IMR-90 (cell line): ENCODE data around the gene KIDINS220. TPM values are rescaled to one million over a fixed set of nuclear protein-coding genes. Genes with fewer than 3 reads are reported as not detected.

Source experiments
- ATAC-seq: fragments of 200-7000 bp; cut with Tn5 transposase; 2 replicates; pipeline ENCODE4 v1.9.1; 2020; ENCODE audit warnings: low read depth, mild to moderate bottlenecking, moderate library complexity
- BruUV-seq: library from RNA; stranded (reverse); fragments of 400-500 nt; replicated peaks from 2 replicates; lab custom pipeline; 2021; lab: Mats Ljungman, UMichigan
- CTCF ChIA-PET: fragments of 300-600 bp; formaldehyde crosslinking; extraction: SDS; loops from one replicate; lab custom pipeline; 2021; ENCODE audit warnings: antibody characterized with exemption; lab: Yijun Ruan, JAX
- POLR2A ChIA-PET: fragments of 300-600 bp; sonication (Branson Sonifier 250); formaldehyde crosslinking; loops from one replicate; lab custom pipeline; 2022; ENCODE audit warnings: antibody characterized with exemption; ENCODE audit not compliant: unreplicated experiment; lab: Charles Lee
- DNase-seq: peaks from one replicate; pipeline ENCODE4 v3.0.0; 2013
- H2AFZ ChIP-seq: replicated peaks from 2 replicates; pipeline ENCODE3; 2013; ENCODE audit warnings: low read length, mild to moderate bottlenecking; ENCODE audit not compliant: poor library complexity
- H2AK5ac ChIP-seq: 2 replicates; pipeline ENCODE4 v1.6.1; 2013; ENCODE audit warnings: low read depth, low read length, inconsistent platforms
- H2AK9ac ChIP-seq: replicated peaks from 2 replicates; pipeline ENCODE3; 2013; ENCODE audit warnings: mild to moderate bottlenecking, low read depth, low read length, moderate library complexity; ENCODE audit not compliant: poor library complexity
- H2BK120ac ChIP-seq: 2 replicates; pipeline ENCODE4 v1.6.1; 2013; ENCODE audit warnings: low read depth, low read length, inconsistent platforms
- H2BK15ac ChIP-seq: 3 replicates; pipeline ENCODE4 v1.6.1; 2013; ENCODE audit warnings: low read depth, low read length, inconsistent platforms
- H2BK20ac ChIP-seq: 2 replicates; pipeline ENCODE4 v1.6.1; 2013; ENCODE audit warnings: low read depth, mild to moderate bottlenecking, inconsistent platforms, low read length, moderate library complexity
- H2BK5ac ChIP-seq: 2 replicates; pipeline ENCODE4 v1.6.1; 2013; ENCODE audit warnings: mild to moderate bottlenecking, low read depth, low read length, inconsistent platforms; ENCODE audit not compliant: poor library complexity, severe bottlenecking
- H3K14ac ChIP-seq: replicated peaks from 2 replicates; pipeline ENCODE4 v1.6.1; 2013; ENCODE audit warnings: low read depth, low read length, inconsistent platforms
- H3K18ac ChIP-seq: 2 replicates; pipeline ENCODE4 v1.6.1; 2013; ENCODE audit warnings: low read depth, low read length, control low read depth
- H3K23ac ChIP-seq: 2 replicates; pipeline ENCODE4 v1.6.1; 2013; ENCODE audit warnings: low read depth, low read length, inconsistent platforms
- H3K27ac ChIP-seq: 2 replicates; pipeline ENCODE4 v1.5.1; 2013; ENCODE audit warnings: mild to moderate bottlenecking, control low read depth, low read length; ENCODE audit not compliant: insufficient read depth
- H3K27me3 ChIP-seq: 2 replicates; pipeline ENCODE4 v1.6.1; 2013; ENCODE audit warnings: low read length; ENCODE audit not compliant: control insufficient read depth, insufficient read depth
- H3K36me3 ChIP-seq: 2 replicates; pipeline ENCODE4 v1.6.1; 2013; ENCODE audit warnings: low read length, mixed read lengths; ENCODE audit not compliant: control insufficient read depth, insufficient read depth
- H3K4ac ChIP-seq: 2 replicates; pipeline ENCODE4 v1.6.1; 2013; ENCODE audit warnings: low read depth, low read length, inconsistent platforms
- H3K4me1 ChIP-seq: 2 replicates; pipeline ENCODE4 v1.6.1; 2013; ENCODE audit warnings: low read length, mixed read lengths; ENCODE audit not compliant: control insufficient read depth, insufficient read depth
- H3K4me2 ChIP-seq: 2 replicates; pipeline ENCODE4 v1.6.1; 2013; ENCODE audit warnings: low read depth, mild to moderate bottlenecking, control low read depth, low read length, moderate library complexity
- H3K4me3 ChIP-seq: 2 replicates; pipeline ENCODE4 v1.5.1; 2013; ENCODE audit warnings: low read depth, mild to moderate bottlenecking, control low read depth, low read length, moderate library complexity; ENCODE audit not compliant: insufficient read depth
- H3K56ac ChIP-seq: 2 replicates; pipeline ENCODE4 v1.6.1; 2013; ENCODE audit warnings: low read length, inconsistent platforms; ENCODE audit not compliant: insufficient read depth; ENCODE audit errors: extremely low read depth
- H3K79me1 ChIP-seq, 2 experiments: 2 replicates each; pipeline ENCODE4 v1.6.1; 2013; ENCODE audit warnings: low read length in 2 of 2, inconsistent platforms in 1 of 2, low read depth in 1 of 2
- H3K9ac ChIP-seq: 2 replicates; pipeline ENCODE4 v1.6.1; 2013; ENCODE audit warnings: low read depth, low read length, control low read depth
- H3K9me1 ChIP-seq: 2 replicates; pipeline ENCODE4 v1.6.1; 2013; ENCODE audit warnings: low read length, inconsistent platforms; ENCODE audit not compliant: insufficient read depth
- H3K9me3 ChIP-seq: 2 replicates; pipeline ENCODE4 v1.6.1; 2013; ENCODE audit warnings: low read length; ENCODE audit not compliant: control insufficient read depth, insufficient read depth
- H4K20me1 ChIP-seq: 2 replicates; pipeline ENCODE4 v1.6.1; 2013; ENCODE audit warnings: low read length, inconsistent platforms; ENCODE audit not compliant: insufficient read depth
- H4K5ac ChIP-seq: 2 replicates; pipeline ENCODE4 v1.6.1; 2013; ENCODE audit warnings: mild to moderate bottlenecking, low read depth, low read length, control low read depth
- H4K8ac ChIP-seq, 2 experiments: 2 replicates each; pipeline ENCODE4 v1.6.1; 2013; ENCODE audit warnings: low read depth in 2 of 2, low read length in 2 of 2, control low read depth in 1 of 2, inconsistent platforms in 1 of 2
- H4K91ac ChIP-seq: 2 replicates; pipeline ENCODE4 v1.6.1; 2013; ENCODE audit warnings: low read depth, low read length, inconsistent platforms; ENCODE audit not compliant: insufficient read depth
- CEBPB ChIP-seq: IDR thresholded peaks from 2 replicates; pipeline ENCODE4 v1.6.1; 2012; ENCODE audit warnings: low read depth, low read length, improper control_type of control experiment
- CHD1 ChIP-seq: IDR thresholded peaks from 2 replicates; pipeline ENCODE4 v1.6.1; 2012; ENCODE audit warnings: low read depth, low read length, improper control_type of control experiment
- CTCF ChIP-seq: conservative IDR thresholded peaks from 2 replicates; pipeline ENCODE4 v1.5.1; 2012; ENCODE audit warnings: mild to moderate bottlenecking, low read depth, low read length, improper control_type of control experiment
- ELK1 ChIP-seq: fragments of 150-350 bp; IDR thresholded peaks from 2 replicates; pipeline ENCODE4 v1.6.1; 2016; ENCODE audit warnings: low read depth, mild to moderate bottlenecking, low read length, moderate library complexity, borderline replicate concordance
- FOS ChIP-seq: fragments of 150-350 bp; IDR thresholded peaks from 2 replicates; pipeline ENCODE4 v1.6.1; 2016; ENCODE audit warnings: low read depth, low read length
- NFE2L2 ChIP-seq: fragments of 150-350 bp; IDR thresholded peaks from 2 replicates; pipeline ENCODE4 v1.6.1; 2016; ENCODE audit warnings: low read depth, mild to moderate bottlenecking, low read length
- POLR2A ChIP-seq: IDR thresholded peaks from 2 replicates; pipeline ENCODE4 v1.6.1; 2012; ENCODE audit warnings: mild to moderate bottlenecking, low read depth, low read length
- RAD21 ChIP-seq: IDR thresholded peaks from 2 replicates; pipeline ENCODE4 v1.6.1; 2012; ENCODE audit warnings: low read length, improper control_type of control experiment
- RCOR1 ChIP-seq: IDR thresholded peaks from 2 replicates; pipeline ENCODE4 v1.6.1; 2012; ENCODE audit warnings: mild to moderate bottlenecking, low read length, improper control_type of control experiment; ENCODE audit not compliant: insufficient replicate concordance
- RFX5 ChIP-seq: IDR thresholded peaks from 2 replicates; pipeline ENCODE4 v1.8.0; 2012; ENCODE audit warnings: low read depth, mild to moderate bottlenecking, low read length, moderate library complexity
- SMC3 ChIP-seq: fragments of 150-350 bp; IDR thresholded peaks from 2 replicates; pipeline ENCODE4 v1.6.1; 2016; ENCODE audit warnings: low read depth, mild to moderate bottlenecking, antibody characterized with exemption, low read length, moderate library complexity
- USF2 ChIP-seq: fragments of 150-350 bp; IDR thresholded peaks from 2 replicates; pipeline ENCODE4 v1.6.1; 2017; ENCODE audit warnings: mild to moderate bottlenecking, antibody characterized with exemption, low read length, low read depth
- WGBS, 2 experiments: methylation state at CpG; one replicate each; pipeline versions ENCODE4 v1.1.5 to v1.1.7; 2013; ENCODE audit warnings: missing lambda C conversion rate in 2 of 2; ENCODE audit not compliant: insufficient read length in 1 of 2; ENCODE audit errors: extremely low coverage in 2 of 2; 5-methylcytosine and 5-hydroxymethylcytosine counted together
- dilution Hi-C: fragments of 300-500 bp; cut with HindIII; formaldehyde crosslinking; loops from one replicate; pipeline ENCODE4 v1.14.3; 2018; ENCODE audit warnings: low sequenced_read_pairs; ENCODE audit not compliant: unreplicated experiment
- in situ Hi-C: fragments of 300-500 bp; cut with MboI; formaldehyde crosslinking; loops from 3 replicates; pipeline ENCODE4 v1.14.3; 2019; ENCODE audit warnings: low sequenced_read_pairs, inconsistent platforms, mixed read lengths
- intact Hi-C: fragments of 100-400 bp; cut with micrococcal nuclease; formaldehyde crosslinking; loops from 2 replicates; pipeline ENCODE4 v1.10.0; 2022
- polyA plus RNA-seq, 3 experiments: library from polyadenylated mRNA; depleted of rRNA; stranded (reverse); fragments of >200 nt; gene quantifications; 2 replicates each; pipeline ENCODE4 v1.2.3, GENCODE V29; 2012; ENCODE audit warnings: low replicate concordance in 1 of 3
- total RNA-seq: library from RNA; depleted of rRNA; stranded (reverse); fragments of >200 nt; gene quantifications from 2 replicates; pipeline ENCODE4 v1.2.3, GENCODE V29; 2012

KIDINS220 gene
- total and polyA plus RNA-seq, 2 of the 4 experiments (the other 2 are of a cell fraction): 23.1 to 63.4 TPM

- BruUV-seq: no TSS peak
- H2AK5ac ChIP-seq: no peak overlapping the region
- H2BK20ac ChIP-seq: no peak overlapping the region
- TF ChIP-seq ELK1 (no peak), POLR2A (no peak), RAD21 (no peak; the same call in 1 of the 2 replicates), CHD1 (no peak), CTCF (peak; percentile 48), USF2 (no peak), RFX5 (no peak), NFE2L2 (no peak), CEBPB (no peak), FOS (no peak), RCOR1 (no peak), SMC3 (peak; percentile 30)
- POLR2A ChIA-PET: no interaction called here
- no peak overlapping the region for H3K27ac ChIP-seq
- no peaks in the 10 kb centered on the region for H3K36me3 ChIP-seq
- no peaks in the 10 kb centered on the region for H3K9me1 ChIP-seq
- in situ Hi-C loops: loop anchor here (25.0 kb wide), 3 partner anchors 531 to 1581 kb away; no protein-coding TSS in a partner anchor
- dilution Hi-C loops: no loop called here
- no peak overlapping the region for H2AK9ac ChIP-seq
- H3K14ac ChIP-seq: no peak overlapping the region
- no peak overlapping the region; the same call in 1 of the 2 replicates for H3K9ac ChIP-seq
- no peak overlapping the region; the same call in 1 of the 2 replicates for H3K4me3 ChIP-seq
- ATAC-seq (peak; percentile 89), DNase-seq (no peak)
- CTCF ChIA-PET: interaction anchor here (0.6 to 1.0 kb wide), 2 partner anchors 66 to 1287 kb away, joined by 3 read pairs; no protein-coding TSS in a partner anchor
- H2AFZ ChIP-seq: peak overlapping the region; percentile 86
- H3K79me1 ChIP-seq: no peaks in the 10 kb centered on the region
- H3K4ac ChIP-seq: no peak overlapping the region
- no peak overlapping the region for H4K91ac ChIP-seq
- no peak overlapping the region for H3K23ac ChIP-seq
- no peak overlapping the region; the same call in 1 of the 2 replicates for H4K5ac ChIP-seq
- no peak overlapping the region for H4K8ac ChIP-seq
- H3K18ac ChIP-seq: no peak overlapping the region
- 38% methylated on average over 17 of the region's 30 CpGs; no CpG with 5 or more reads in 1 of the 2 experiments for WGBS, 2 experiments
- no peak overlapping the region for H2BK15ac ChIP-seq
- H3K56ac ChIP-seq: no peak overlapping the region
- intact Hi-C loops: loop anchor here (1.0 kb wide), 1 partner anchor 68 kb away; no protein-coding TSS in a partner anchor
- no peaks in the 10 kb centered on the region for H3K9me3 ChIP-seq
- no peak overlapping the region for H2BK120ac ChIP-seq
- peak overlapping the region; percentile 74 for H3K4me2 ChIP-seq
- peaks cover 4% of the 10 kb centered on the region; the same call in 1 of the 2 replicates for H3K27me3 ChIP-seq
- no peak overlapping the region for H2BK5ac ChIP-seq
- H4K20me1 ChIP-seq: no peaks in the 10 kb centered on the region
- H3K4me1 ChIP-seq: no peaks in the 10 kb centered on the region
Measured at GRCh38 chr2:8693157-8693821, 144.1 kb downstream of the KIDINS220 start.
